HepG2 (cell line): Measurements from ENCODE around the gene STK40. TPM values are rescaled to one million over a fixed set of nuclear protein-coding genes. Genes with fewer than 3 reads are reported as not detected.

ENCODE experiments used
- HOXA9 ChIP-seq: sonication (generic); formaldehyde crosslinking; IDR thresholded peaks from 2 replicates; pipeline ENCODE4 v1.8.1; 2022; ENCODE audit warnings: missing genetic modification reagents, mild to moderate bottlenecking, moderate library complexity, borderline replicate concordance
- KDM2A ChIP-seq: sonication (generic); formaldehyde crosslinking; IDR thresholded peaks from 2 replicates; pipeline ENCODE4 v1.4.0; 2020; ENCODE audit warnings: low read depth, missing genetic modification reagents, borderline replicate concordance
- MAZ ChIP-seq, 2 experiments: sonication (generic) in 1 of 2; formaldehyde crosslinking in 1 of 2; IDR thresholded peaks; 2 replicates each; pipeline versions ENCODE4 v1.5.0 to v1.6.1; 2012 to 2020; ENCODE audit warnings: low read depth in 2 of 2, mild to moderate bottlenecking in 2 of 2, borderline replicate concordance in 1 of 2, improper control_type of control experiment in 1 of 2, low read length in 1 of 2, missing genetic modification reagents in 1 of 2, moderate library complexity in 1 of 2
- MZF1 ChIP-seq: sonication (generic); formaldehyde crosslinking; IDR thresholded peaks from 2 replicates; pipeline ENCODE4 v1.8.1; 2023; ENCODE audit warnings: mild to moderate bottlenecking, missing genetic modification reagents, borderline replicate concordance
- RXRB ChIP-seq: IDR thresholded peaks from 2 replicates; pipeline ENCODE4 v1.6.1; 2016; ENCODE audit warnings: borderline replicate concordance, missing genetic modification reagents, missing compliant biosample characterization
- SP1 ChIP-seq, 2 experiments: fragments of 450-650 bp in 1 of 2; sonication (generic) in 1 of 2; formaldehyde crosslinking in 1 of 2; IDR thresholded peaks; 2 replicates each; pipeline versions ENCODE4 v1.4.0 to v1.6.1; 2016 to 2020; ENCODE audit warnings: missing genetic modification reagents in 1 of 2
- SRSF1 ChIP-seq: fragments of 200-400 bp; formaldehyde crosslinking; optimal IDR thresholded peaks from 2 replicates; pipeline ENCODE3; 2017; ENCODE audit warnings: mild to moderate bottlenecking, low read depth, low read length, moderate library complexity
- TARDBP ChIP-seq: sonication (generic); formaldehyde crosslinking; IDR thresholded peaks from 2 replicates; pipeline ENCODE4 v1.8.0; 2022; ENCODE audit warnings: mild to moderate bottlenecking, missing genetic modification reagents
- ZBTB38 ChIP-seq: sonication (generic); formaldehyde crosslinking; IDR thresholded peaks from 2 replicates; pipeline ENCODE4 v1.5.1; 2020; ENCODE audit warnings: mild to moderate bottlenecking, missing genetic modification reagents
- ZMYM4 ChIP-seq: sonication (generic); formaldehyde crosslinking; IDR thresholded peaks from 2 replicates; pipeline ENCODE4 v1.8.1; 2023; ENCODE audit warnings: mild to moderate bottlenecking, missing genetic modification reagents
- ZNF230 ChIP-seq: sonication (generic); formaldehyde crosslinking; IDR thresholded peaks from 2 replicates; pipeline ENCODE4 v1.4.0; 2020; ENCODE audit warnings: mild to moderate bottlenecking, missing genetic modification reagents
- ZNF484 ChIP-seq: sonication (generic); formaldehyde crosslinking; IDR thresholded peaks from 2 replicates; pipeline ENCODE4 v1.5.1; 2020; ENCODE audit warnings: mild to moderate bottlenecking, low read depth, missing genetic modification reagents, borderline replicate concordance
- ZNF773 ChIP-seq: sonication (generic); formaldehyde crosslinking; IDR thresholded peaks from 2 replicates; pipeline ENCODE4 v1.4.0; 2020; ENCODE audit warnings: missing genetic modification reagents, borderline replicate concordance
- polyA plus RNA-seq, 8 experiments: library from polyadenylated mRNA; depleted of rRNA in 3 of 8; stranded (reverse) in 7 of 8; unstranded in 1 of 8; fragments of >200 nt; fragmentation: Illumina TruSeq in 4 of 8; extraction: Trizol in 4 of 8; gene quantifications; 2 replicates each; pipeline versions ENCODE4 v1.2.1 to v1.2.3, GENCODE V29; 2011 to 2016; ENCODE audit warnings: low read depth in 4 of 8, missing spikeins in 1 of 8, mixed read lengths in 1 of 8; ENCODE audit not compliant: insufficient read depth in 1 of 8
- total RNA-seq, 5 experiments: library from RNA; depleted of rRNA; stranded (reverse); fragments of >200 nt; fragmentation: Illumina TruSeq; extraction: Trizol; gene quantifications; 2 replicates each; pipeline ENCODE4 v1.2.3, GENCODE V29; 2016; ENCODE audit warnings: low read depth in 1 of 5
- TF ChIP-seq, protein P1 (sequence below): sonication (generic); formaldehyde crosslinking; IDR thresholded peaks from 2 replicates; pipeline ENCODE4 v1.8.1; 2022; ENCODE audit warnings: low read depth, mild to moderate bottlenecking, missing genetic modification reagents
- TF ChIP-seq, protein P2 (sequence below): sonication (generic); formaldehyde crosslinking; IDR thresholded peaks from 2 replicates; pipeline ENCODE4 v1.8.0; 2022; ENCODE audit warnings: mild to moderate bottlenecking, missing genetic modification reagents, borderline replicate concordance
- TF ChIP-seq, protein P3 (sequence below): IDR thresholded peaks from 2 replicates; pipeline ENCODE4 v1.6.1; 2016
- TF ChIP-seq, protein P4 (sequence below): sonication (generic); formaldehyde crosslinking; IDR thresholded peaks from 2 replicates; pipeline ENCODE4 v1.5.0; 2020; ENCODE audit warnings: mild to moderate bottlenecking, missing genetic modification reagents, borderline replicate concordance

The STK40 gene
- total and polyA plus RNA-seq, 2 of the 13 experiments (the other 11 are each of a cell fraction or from before 2014, with no cell fraction given): 33.8 to 35.1 TPM

DNA sequence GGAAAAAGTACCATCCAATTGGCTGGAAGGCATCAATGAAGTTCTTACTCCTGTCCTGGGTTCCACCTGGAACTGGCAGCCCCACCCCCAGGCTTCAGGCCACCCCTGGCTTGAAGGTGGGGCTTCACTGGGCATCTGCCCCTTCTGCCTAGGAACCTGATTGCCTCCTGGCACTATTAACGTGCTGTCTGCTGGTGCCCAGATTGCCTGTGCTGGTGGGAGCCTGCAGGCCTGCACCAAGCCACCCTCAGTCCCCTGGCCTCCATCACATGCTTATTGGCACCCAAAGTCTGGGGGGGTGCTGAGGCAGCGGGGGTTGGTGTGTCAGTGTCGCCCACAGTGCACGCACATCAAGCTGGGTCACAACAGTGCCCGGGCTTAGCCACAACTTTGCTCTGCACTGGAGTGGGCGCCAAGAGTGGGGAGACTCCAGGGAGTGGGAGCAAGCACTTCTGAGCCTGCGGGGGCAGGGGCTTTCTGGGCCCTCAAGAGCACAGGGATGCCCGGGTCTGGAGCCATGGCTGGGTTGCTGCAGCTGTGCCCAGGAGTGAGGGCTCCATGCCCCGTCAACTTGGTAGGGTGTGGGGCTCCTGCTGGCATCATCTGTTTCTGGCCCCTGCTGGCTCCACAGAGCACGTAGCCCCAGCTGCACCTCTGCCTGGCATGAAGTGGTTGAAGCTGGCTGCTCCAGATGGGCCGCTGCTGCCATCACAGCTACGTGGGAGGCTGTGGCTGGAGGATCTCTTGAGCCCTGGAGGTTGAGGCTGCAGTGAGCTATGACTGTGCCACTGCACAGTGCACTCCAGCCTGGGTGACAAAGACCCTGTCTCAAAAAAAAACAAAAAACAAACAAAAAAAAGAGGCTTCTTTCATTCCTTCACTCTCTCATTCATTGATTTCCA is 16.1 kb upstream of the STK40 start (continued):
- TF ChIP-seq, protein P1, sequence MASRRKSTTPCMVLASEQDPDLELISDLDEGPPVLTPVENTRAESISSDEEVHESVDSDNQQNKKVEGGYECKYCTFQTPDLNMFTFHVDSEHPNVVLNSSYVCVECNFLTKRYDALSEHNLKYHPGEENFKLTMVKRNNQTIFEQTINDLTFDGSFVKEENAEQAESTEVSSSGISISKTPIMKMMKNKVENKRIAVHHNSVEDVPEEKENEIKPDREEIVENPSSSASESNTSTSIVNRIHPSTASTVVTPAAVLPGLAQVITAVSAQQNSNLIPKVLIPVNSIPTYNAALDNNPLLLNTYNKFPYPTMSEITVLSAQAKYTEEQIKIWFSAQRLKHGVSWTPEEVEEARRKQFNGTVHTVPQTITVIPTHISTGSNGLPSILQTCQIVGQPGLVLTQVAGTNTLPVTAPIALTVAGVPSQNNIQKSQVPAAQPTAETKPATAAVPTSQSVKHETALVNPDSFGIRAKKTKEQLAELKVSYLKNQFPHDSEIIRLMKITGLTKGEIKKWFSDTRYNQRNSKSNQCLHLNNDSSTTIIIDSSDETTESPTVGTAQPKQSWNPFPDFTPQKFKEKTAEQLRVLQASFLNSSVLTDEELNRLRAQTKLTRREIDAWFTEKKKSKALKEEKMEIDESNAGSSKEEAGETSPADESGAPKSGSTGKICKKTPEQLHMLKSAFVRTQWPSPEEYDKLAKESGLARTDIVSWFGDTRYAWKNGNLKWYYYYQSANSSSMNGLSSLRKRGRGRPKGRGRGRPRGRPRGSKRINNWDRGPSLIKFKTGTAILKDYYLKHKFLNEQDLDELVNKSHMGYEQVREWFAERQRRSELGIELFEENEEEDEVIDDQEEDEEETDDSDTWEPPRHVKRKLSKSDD (CRISPR knock-in tag): no peak
- peak; percentile 9 for TF ChIP-seq SRSF1
- TF ChIP-seq ZMYM4 (CRISPR knock-in tag): 0 out of 2 replicates have a peak, but pooled peaks have one; percentile 2
- TF ChIP-seq TARDBP (CRISPR knock-in tag): no peak
- no peak for TF ChIP-seq MZF1 (CRISPR knock-in tag)
- TF ChIP-seq HOXA9: no peak
- no peak for TF ChIP-seq KDM2A
- TF ChIP-seq ZNF773 (CRISPR knock-in tag): no peak
- TF ChIP-seq RXRB (CRISPR knock-in tag): no peak
- TF ChIP-seq MAZ (IDR thresholded peaks at IDR 0.05; ENCODE audit: borderline replicate concordance, low read depth, low read length): no peak
- no peak; the same call in 1 of the 2 replicates for TF ChIP-seq MAZ (CRISPR knock-in tag; IDR thresholded peaks at IDR 0.05; ENCODE audit: low read depth)
- TF ChIP-seq, protein P2, sequence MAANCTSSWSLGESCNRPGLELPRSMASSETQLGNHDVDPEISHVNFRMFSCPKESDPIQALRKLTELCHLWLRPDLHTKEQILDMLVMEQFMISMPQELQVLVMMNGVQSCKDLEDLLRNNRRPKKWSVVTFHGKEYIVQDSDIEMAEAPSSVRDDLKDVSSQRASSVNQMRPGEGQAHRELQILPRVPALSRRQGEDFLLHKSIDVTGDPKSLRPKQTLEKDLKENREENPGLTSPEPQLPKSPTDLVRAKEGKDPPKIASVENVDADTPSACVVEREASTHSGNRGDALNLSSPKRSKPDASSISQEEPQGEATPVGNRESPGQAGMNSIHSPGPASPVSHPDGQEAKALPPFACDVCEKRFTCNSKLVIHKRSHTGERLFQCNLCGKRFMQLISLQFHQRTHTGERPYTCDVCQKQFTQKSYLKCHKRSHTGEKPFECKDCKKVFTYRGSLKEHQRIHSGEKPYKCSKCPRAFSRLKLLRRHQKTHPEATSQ (CRISPR knock-in tag): 0 out of 2 replicates have a peak, but pooled peaks have one; percentile 26
- TF ChIP-seq ZBTB38 (CRISPR knock-in tag): no peak
- no peak for TF ChIP-seq ZNF484 (CRISPR knock-in tag)
- TF ChIP-seq ZNF230 (CRISPR knock-in tag): no peak
- TF ChIP-seq, protein P3, sequence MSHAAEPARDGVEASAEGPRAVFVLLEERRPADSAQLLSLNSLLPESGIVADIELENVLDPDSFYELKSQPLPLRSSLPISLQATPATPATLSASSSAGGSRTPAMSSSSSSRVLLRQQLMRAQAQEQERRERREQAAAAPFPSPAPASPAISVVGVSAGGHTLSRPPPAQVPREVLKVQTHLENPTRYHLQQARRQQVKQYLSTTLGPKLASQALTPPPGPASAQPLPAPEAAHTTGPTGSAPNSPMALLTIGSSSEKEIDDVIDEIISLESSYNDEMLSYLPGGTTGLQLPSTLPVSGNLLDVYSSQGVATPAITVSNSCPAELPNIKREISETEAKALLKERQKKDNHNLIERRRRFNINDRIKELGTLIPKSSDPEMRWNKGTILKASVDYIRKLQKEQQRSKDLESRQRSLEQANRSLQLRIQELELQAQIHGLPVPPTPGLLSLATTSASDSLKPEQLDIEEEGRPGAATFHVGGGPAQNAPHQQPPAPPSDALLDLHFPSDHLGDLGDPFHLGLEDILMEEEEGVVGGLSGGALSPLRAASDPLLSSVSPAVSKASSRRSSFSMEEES: no peak
- TF ChIP-seq SP1 (IDR thresholded peaks at IDR 0.05): no peak
- TF ChIP-seq SP1 (CRISPR knock-in tag; IDR thresholded peaks at IDR 0.05): no peak
- TF ChIP-seq, protein P4, sequence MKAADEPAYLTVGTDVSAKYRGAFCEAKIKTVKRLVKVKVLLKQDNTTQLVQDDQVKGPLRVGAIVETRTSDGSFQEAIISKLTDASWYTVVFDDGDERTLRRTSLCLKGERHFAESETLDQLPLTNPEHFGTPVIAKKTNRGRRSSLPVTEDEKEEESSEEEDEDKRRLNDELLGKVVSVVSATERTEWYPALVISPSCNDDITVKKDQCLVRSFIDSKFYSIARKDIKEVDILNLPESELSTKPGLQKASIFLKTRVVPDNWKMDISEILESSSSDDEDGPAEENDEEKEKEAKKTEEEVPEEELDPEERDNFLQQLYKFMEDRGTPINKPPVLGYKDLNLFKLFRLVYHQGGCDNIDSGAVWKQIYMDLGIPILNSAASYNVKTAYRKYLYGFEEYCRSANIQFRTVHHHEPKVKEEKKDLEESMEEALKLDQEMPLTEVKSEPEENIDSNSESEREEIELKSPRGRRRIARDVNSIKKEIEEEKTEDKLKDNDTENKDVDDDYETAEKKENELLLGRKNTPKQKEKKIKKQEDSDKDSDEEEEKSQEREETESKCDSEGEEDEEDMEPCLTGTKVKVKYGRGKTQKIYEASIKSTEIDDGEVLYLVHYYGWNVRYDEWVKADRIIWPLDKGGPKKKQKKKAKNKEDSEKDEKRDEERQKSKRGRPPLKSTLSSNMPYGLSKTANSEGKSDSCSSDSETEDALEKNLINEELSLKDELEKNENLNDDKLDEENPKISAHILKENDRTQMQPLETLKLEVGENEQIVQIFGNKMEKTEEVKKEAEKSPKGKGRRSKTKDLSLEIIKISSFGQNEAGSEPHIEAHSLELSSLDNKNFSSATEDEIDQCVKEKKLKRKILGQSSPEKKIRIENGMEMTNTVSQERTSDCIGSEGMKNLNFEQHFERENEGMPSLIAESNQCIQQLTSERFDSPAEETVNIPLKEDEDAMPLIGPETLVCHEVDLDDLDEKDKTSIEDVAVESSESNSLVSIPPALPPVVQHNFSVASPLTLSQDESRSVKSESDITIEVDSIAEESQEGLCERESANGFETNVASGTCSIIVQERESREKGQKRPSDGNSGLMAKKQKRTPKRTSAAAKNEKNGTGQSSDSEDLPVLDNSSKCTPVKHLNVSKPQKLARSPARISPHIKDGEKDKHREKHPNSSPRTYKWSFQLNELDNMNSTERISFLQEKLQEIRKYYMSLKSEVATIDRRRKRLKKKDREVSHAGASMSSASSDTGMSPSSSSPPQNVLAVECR (CRISPR knock-in tag): no peak
